GF-D8 (cell line): ENCODE measurements around the gene MRGPRG.

ENCODE experiments used
- DNase-seq: peaks from one replicate; lab custom pipeline; 2025; lab: John Stamatoyannopoulos, UW

Gene MRGPRG

GRCh38 chr11:3195251-3196160 is 23.1 kb downstream of the MRGPRG start:
- DNase-seq: no peak

DNA sequence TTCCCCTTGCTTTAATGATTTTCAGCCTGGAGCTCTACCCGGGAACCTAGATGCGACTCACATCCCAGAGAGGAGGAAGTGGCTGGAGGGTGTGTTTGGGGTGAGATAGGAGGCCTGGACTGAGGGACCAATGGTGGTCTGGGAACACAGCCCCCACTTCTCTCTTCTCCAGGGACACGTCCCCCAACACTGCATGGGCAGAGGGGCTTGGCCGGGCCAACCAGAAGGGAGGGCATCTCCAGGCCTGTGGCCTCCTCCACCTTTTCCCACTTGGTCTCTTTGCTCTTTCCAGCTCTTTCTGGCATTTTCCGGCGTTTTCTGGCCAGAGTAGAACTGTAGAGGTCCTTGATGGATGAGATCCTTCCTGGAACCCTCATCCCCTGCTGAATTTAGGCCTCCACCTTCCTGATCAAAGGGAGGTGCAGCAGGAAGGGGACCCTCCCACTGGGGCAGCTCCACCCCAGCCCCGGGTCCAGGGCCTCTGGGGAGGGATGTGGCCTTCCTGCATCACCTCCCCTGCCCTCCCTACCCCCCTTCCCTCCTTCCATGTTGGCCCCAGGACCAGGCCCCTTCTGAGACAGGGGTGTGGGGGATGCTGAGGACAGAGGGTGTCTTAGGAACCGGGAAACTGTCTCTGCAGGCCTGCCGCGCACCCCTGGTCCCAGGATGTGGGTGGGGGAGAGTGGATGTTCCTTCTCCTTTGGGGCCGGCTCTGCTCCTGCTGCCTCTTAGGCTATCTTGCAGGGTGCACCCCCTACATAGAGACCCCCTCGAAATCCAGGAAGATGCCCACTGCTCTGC is 24.4 kb downstream of the MRGPRG start:
- no peak for DNase-seq

GRCh38 chr11:3193373-3194015 is 25.1 kb downstream of the MRGPRG start:
- no peak for DNase-seq

DNA sequence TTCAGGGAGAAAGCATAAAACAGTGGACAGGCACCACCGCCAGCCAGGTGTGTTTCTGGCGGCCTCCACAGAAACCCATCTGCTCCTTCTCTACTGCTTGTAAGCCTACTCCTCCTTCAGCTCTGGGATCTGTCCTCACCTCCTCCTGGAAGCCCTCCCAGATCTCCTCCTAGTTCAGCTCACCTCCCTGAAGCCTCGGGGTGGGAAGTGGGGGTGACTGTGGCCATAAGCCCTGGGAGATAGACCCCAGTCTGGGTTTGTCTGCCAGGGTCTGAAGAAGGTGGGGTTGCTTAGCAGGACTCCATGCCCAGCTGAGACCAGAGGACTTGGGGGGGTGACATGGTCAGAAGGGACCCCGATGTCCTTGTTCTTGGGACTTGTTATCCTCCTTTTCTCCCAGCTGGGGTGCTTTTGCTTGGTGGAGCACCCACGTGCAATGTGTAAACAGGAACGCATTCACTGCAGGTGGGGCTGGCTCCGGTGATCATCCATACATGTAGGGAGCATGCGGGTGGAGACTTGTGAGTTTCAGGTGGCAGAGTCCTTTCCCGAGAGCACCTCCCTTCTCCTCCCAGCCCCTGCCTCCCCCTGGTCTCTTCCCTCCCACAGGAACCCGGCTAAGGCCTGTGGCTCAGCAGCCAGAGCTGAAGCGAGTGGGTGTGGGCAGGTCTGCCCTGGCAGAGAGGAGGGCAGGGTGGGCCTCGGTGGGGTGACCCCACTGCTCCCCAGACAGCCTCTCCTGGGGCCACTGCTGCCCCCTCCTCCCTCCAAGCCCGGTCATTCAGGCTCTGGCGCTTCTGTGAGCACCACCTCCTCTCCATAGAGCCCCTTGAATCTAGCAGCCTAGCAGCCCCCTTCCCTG is 25.9 kb downstream of the MRGPRG start:
- no peak for DNase-seq

GRCh38 chr11:3191586-3192324 is 26.9 kb downstream of the MRGPRG start:
- no peak for DNase-seq

DNA sequence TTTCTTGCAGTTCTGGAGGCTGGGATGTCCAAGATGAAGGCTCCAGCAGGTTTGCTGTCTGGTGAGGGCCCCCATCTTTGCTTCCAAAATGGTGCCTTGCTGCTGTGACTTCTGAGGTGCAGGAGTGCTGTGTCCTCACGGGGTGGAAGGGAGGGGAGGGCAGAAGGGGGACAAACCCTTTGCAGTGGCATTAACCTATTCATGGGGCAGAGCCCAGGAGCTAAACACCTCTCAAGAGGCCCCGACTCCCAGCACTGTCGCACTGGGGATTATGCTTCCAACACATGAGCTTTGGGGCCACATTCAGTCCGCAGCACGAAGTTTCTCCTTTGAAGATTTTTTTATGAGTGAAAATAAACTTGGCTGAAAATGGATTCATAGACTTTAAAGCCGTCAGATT is 28.0 kb downstream of the MRGPRG start:
- no peak for DNase-seq

DNA sequence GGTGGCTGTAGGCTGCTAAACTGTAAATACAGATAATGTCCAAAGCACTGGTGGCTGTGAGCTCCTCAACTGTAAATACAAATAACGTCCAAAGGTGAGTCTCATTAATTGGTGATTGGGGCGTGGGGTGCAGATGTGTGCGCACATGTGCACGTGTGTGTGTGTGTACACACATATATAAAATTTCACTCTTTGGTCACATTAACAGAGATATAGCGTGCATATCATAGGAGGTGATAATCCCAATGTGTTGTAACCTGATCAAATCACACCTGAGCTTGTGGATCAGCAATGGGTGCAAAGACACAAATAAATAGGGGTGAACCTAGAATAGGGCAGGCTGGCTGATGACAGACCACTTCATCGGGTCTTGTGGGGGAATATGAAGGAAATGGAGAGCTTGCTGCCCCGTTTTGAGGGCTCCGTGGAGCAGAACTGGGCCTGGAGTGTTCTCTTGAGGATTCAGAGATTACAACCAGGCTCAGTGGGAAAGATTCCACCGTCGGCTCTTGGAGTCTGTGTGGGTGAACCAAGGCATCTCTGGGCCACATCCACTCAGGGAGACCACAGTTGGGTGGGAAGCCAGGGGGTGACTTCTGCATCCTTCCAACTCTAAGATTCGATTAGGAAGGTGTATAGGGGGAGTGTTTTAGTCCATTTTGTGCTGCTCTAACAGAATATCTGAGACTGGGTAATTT is 28.6 kb downstream of the MRGPRG start:
- no peak for DNase-seq

DNA sequence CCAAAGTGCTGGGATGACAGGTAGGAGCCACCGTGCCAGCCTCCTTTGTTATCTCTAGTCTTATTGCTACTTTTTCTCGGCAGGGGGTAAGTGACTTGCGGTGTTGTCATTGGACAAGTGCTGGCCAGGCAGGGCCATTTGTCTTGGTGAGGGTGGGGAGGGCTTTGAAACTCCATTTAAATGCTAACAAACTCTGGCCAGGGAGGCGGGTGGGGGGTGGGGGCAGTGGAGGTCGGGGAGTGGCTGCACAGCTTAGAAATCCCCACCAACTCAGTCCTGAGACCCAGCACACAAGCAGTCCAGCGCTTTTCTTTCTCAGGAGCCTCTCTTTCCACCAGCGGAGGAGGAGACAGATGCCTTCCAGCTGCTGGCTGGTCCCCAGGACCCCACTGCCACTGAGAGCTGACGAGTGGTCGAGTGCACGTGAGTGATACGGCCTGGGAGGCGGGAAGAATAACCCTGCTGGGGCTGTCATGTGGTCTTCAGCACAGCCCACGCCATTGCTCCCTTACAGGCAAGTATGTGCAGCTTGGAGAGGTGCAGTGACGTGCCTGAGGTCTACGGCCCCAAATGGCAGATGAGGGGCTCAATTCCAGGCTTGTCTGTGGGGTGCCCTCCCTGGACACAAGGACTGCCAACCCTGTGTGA is 29.3 kb downstream of the MRGPRG start:
- no peak for DNase-seq

DNA sequence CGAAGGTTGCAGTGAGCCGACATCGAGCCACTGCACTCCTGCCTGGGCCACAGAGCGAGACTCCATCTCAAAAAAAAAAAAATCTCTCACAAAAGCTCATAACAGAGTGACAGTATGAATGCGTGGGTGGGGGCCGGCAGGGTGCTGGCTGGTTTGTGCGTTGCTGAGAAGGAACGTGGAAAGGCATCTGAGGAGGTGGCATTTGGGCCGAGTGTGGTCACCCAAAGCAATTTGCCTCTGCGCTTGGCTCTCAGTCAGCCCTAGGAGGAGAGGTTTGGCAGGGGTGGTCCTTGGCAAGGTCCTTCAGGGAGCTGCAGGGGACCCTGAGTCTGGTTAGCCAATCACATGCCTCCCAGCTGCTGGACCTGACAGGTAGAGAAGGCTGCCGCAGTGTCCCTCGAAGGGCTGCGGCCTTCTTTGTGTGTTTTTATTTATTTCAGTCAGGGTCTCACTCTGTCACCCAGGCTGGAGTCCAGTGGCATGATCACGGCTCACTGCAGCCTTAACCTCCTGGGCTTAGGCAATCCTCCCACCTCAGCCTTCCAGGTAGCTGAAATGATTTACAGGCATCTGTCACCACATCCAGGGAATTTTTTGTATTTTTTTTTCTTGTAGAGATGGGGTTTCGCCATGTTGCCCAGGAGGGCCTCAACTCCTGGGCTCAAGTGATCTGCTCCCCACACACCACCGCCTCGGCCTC is 30.0 kb downstream of the MRGPRG start:
- no peak for DNase-seq

- no peak for DNase-seq
Observed at GRCh38 chr11:3186166-3186953, 32.3 kb downstream of the MRGPRG start.

DNA sequence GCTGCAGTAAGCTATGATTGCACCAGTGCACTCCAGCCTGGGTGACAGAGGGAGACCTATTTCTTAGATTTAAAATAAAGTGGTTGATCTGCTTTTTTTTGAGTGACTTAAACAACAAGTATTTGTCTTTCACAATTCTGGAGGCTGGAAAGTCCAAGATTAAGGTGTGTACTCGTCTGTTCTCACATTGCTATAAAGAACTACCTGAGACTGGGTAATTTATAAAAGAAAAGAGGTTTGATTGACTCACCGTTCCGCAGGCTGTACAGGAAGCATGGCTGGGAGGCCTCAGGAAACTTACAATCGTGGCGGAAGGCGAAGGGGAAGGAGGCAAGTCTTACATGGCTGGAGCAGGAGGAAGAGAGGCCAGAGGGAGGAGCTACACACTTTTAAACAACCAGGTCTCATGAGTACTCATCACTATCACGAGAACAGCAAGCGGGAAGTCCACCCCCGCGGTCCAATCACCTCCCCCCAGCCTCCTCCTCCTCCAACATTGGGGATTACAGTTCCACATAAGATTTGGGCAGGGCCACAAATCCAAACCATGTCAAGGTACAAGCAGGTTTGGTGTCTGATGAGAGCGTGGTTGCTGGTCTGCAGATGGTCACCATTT is 33.8 kb downstream of the MRGPRG start:
- no peak for DNase-seq

GRCh38 chr11:3183523-3183922 is 35.1 kb downstream of the MRGPRG start:
- DNase-seq: no peak

DNA sequence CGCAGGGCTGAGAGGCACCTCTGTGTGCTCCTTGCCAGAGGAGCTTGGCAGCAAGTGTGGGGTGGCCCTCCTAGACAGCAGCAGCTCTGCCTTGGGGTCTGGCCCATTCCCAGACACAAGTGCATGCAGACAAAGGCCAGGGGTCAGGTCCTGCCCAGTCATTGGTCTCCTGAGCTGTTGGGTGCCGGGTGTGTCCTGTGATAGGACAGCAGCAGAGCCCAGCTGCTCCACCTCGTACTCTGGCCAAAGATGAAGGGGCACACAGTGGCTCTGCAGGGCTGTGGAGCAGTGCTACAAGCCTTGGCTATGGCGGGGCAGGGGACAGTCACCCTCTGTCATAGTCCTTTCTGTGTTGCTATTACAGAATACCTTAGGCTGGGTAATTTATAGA is 36.2 kb downstream of the MRGPRG start:
- DNase-seq: no peak

DNA sequence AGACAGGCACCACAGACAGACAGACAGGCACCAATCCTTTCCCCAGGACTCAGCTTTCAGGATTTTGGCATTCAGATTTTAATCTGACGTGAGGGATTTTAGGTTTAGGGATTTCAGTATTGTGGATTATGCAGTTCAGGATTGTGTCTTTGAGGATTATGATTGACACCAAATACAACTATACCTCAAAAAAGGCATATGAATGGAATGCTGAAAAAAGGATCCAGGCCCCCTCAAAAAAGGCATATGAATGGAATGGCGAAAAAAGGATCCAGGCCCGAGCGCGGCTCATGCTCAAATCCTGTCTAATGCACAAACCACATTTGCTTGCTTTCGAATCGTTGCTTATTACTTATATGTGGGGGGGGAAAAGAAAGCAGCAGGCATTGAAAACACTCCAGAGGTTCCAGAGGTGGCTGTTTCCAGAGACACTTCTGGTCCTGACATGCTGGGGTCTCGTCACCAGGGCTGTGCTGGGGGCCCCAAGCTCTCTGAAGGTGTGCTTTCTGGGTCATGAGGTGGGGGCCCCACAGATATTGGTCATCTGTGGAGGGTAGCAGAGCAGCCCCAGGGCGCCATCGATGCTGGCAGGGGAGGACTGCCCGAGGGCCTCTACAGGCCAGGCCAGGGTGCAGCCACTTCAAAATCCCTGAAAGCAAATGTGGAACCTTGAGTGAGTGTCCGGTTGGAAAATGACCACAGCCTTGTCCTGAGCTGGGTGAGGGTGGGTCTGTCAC is 36.7 kb downstream of the MRGPRG start:
- DNase-seq: no peak

GRCh38 chr11:3180869-3181268 is 37.7 kb downstream of the MRGPRG start:
- no peak for DNase-seq

DNA sequence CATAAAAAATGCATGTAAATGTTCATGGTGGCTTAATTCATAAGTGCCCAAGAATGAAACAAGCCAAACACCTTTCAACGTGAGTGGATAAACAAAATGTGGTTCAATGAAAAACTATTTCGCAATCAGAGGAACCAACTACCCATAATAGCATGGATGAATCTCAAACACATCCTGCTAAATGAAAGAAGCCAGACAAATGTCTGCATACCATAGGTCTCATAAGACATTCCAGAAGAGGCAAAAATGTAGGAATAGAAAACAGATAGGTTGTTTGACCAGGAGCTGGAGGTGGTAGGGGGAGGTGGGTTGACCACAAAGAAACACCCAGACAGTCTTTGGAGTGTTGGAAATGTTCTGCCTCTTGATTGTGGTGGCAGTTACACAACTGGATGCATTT is 40.3 kb downstream of the MRGPRG start:
- DNase-seq: no peak

- DNase-seq: no peak
Observed at GRCh38 chr11:3177931-3178330, 40.7 kb downstream of the MRGPRG start.
